Endothelial cell of umbilical vein (primary cell): ENCODE data around the gene SLC39A3.

Source experiments
- FOS ChIP-seq: IDR thresholded peaks from 2 replicates; pipeline ENCODE4 v1.6.1; 2011; ENCODE audit warnings: mild to moderate bottlenecking, low read length, moderate library complexity, borderline replicate concordance; ENCODE audit not compliant: insufficient read depth
- JUN ChIP-seq: IDR thresholded peaks from 2 replicates; pipeline ENCODE4 v1.6.1; 2011; ENCODE audit warnings: borderline replicate concordance, low read depth; ENCODE audit not compliant: insufficient read length, insufficient read depth
- MAX ChIP-seq: IDR thresholded peaks from 2 replicates; pipeline ENCODE4 v1.6.1; 2011; ENCODE audit not compliant: insufficient read depth, insufficient read length
- POLR2A ChIP-seq: IDR thresholded peaks from 2 replicates; pipeline ENCODE4 v1.6.1; 2012; ENCODE audit warnings: low read depth, mild to moderate bottlenecking, control low read depth, low read length
- POLR2AphosphoS5 ChIP-seq: IDR thresholded peaks from 2 replicates; pipeline ENCODE4 v1.6.1; 2012; ENCODE audit warnings: low read depth, mild to moderate bottlenecking, control low read depth, low read length, moderate library complexity; ENCODE audit not compliant: insufficient read depth
- TF ChIP-seq, protein P1 (sequence below), 2 donors: IDR thresholded peaks; 1 replicate in 1 of 2; 2 replicates in 1 of 2; pipeline ENCODE4 v1.5.1; 2011; ENCODE audit warnings: low read length in 2 of 2, mild to moderate bottlenecking in 2 of 2, moderate library complexity in 2 of 2, control low read depth in 1 of 2, inconsistent platforms in 1 of 2, low read depth in 1 of 2; ENCODE audit not compliant: insufficient read depth in 1 of 2; ENCODE audit errors: extremely low read depth in 1 of 2

DNA sequence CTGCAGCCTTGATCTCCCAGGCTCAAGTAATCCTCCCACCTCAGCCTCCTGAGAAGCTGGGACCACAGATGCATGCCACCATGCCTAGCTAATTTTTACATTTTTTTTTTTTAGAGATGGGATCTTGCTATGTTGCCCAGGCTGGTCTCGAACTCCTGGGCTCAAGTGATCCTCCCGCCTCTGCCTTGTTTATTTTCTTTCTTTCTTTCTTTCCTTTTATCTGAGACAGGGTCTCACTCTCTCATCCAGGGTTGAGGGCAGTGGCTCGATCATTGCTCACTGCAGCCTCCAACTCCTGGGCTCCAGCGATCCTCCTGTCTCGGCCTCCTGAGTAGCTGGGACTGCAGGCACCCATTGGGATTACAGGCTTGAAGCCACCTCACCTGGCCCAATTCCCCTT is 33.6 kb downstream of the SLC39A3 start:
- TF ChIP-seq, protein P1, sequence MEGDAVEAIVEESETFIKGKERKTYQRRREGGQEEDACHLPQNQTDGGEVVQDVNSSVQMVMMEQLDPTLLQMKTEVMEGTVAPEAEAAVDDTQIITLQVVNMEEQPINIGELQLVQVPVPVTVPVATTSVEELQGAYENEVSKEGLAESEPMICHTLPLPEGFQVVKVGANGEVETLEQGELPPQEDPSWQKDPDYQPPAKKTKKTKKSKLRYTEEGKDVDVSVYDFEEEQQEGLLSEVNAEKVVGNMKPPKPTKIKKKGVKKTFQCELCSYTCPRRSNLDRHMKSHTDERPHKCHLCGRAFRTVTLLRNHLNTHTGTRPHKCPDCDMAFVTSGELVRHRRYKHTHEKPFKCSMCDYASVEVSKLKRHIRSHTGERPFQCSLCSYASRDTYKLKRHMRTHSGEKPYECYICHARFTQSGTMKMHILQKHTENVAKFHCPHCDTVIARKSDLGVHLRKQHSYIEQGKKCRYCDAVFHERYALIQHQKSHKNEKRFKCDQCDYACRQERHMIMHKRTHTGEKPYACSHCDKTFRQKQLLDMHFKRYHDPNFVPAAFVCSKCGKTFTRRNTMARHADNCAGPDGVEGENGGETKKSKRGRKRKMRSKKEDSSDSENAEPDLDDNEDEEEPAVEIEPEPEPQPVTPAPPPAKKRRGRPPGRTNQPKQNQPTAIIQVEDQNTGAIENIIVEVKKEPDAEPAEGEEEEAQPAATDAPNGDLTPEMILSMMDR (IDR thresholded peaks at IDR 0.05; ENCODE audit: extremely low read depth in 1 of 2, insufficient read depth in 1 of 2, low read depth in 1 of 2, low read length in 2 of 2): no peak
- TF ChIP-seq POLR2A (no peak), MAX (no peak), FOS (no peak), POLR2AphosphoS5 (no peak), JUN (no peak)
